GM10266 (cell line): ENCODE measurements around the gene PKMYT1.

Source experiments
- DNase-seq: peaks from one replicate; pipeline ENCODE4 v3.0.0; 2012; ENCODE audit errors: extremely low spot score
- TF ChIP-seq, protein P1 (sequence below): IDR thresholded peaks from 2 replicates; pipeline ENCODE4 v1.5.1; 2012; ENCODE audit warnings: mild to moderate bottlenecking, low read depth; ENCODE audit not compliant: control insufficient read depth, insufficient read depth; ENCODE audit errors: missing control alignments

The PKMYT1 gene

DNA sequence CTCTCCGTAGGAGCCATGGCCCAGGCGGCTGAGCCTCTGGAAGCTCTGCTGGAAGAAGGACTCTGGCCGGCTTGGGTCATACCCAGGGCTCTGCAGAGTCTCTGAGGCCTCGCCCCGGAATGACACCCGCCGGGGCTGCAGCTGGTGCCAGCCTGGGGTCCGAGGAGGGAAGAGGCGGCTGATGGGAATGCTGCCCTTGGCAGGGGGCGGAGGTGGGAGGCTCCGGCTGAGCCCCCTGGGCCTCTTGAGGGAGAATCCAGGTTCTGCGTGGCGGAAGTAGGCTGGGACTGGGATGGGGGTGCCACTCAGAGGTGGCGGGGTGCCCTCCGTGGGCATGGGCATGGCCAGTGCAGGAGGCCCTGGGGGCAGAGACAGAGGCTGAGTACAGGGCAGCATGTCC, 3.6 kb downstream of the PKMYT1 start:
- DNase-seq: no peak
- TF ChIP-seq, protein P1, sequence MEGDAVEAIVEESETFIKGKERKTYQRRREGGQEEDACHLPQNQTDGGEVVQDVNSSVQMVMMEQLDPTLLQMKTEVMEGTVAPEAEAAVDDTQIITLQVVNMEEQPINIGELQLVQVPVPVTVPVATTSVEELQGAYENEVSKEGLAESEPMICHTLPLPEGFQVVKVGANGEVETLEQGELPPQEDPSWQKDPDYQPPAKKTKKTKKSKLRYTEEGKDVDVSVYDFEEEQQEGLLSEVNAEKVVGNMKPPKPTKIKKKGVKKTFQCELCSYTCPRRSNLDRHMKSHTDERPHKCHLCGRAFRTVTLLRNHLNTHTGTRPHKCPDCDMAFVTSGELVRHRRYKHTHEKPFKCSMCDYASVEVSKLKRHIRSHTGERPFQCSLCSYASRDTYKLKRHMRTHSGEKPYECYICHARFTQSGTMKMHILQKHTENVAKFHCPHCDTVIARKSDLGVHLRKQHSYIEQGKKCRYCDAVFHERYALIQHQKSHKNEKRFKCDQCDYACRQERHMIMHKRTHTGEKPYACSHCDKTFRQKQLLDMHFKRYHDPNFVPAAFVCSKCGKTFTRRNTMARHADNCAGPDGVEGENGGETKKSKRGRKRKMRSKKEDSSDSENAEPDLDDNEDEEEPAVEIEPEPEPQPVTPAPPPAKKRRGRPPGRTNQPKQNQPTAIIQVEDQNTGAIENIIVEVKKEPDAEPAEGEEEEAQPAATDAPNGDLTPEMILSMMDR: no peak

DNA sequence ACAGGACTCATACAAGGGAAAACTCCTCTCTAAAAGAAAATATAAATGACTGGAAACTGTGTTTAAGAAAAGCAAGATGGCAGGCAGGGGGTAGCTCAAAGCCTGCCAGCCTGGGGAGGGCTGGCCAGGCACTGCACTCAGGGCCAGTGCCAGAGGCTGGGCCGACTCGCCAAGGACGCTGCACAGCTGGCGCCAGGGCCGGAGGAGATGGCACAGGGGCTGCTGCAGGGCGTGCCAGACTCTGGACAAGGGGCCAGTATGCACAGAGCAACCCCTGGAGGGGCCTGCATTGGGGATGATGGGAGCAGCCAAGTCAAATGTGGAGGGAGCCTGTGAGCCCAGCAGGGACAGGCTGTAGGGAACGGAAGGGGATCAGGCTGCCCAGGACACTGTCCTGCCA, 4.0 kb downstream of the PKMYT1 start:
- DNase-seq: no peak
- TF ChIP-seq, protein P1: no peak

DNA sequence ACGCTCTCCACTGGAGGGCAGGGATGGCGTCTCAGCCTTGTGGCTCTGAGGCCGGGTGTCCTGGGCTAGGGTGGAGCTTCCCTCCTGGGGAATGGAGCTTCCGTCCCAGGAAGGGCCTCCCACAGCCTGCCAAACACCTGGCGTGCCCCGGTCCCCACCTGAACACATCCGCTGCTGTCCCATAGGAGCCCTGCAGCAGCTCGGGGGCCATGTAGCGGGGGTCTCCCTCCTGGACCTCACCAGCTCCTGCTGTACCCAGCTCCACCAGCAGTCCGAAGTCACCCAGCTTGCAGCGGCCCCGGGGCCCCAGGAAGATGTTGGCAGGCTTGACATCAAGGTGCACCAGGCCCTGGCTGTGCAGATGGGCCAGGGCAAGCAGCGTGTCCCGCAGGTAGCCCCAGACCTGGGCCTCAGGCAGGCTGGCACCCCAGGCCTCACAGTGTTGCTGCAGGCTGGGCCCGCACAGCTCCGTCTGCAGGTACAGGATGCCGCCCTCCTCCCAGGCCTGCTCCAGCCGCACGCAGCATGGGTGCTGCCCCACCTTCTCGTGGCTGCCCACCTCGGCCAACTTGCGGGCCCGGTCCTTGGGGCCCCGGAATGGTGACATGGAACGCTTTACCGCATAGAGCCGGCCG, 5.0 kb downstream of the PKMYT1 start:
- DNase-seq: no peak
- TF ChIP-seq, protein P1: no peak

DNA sequence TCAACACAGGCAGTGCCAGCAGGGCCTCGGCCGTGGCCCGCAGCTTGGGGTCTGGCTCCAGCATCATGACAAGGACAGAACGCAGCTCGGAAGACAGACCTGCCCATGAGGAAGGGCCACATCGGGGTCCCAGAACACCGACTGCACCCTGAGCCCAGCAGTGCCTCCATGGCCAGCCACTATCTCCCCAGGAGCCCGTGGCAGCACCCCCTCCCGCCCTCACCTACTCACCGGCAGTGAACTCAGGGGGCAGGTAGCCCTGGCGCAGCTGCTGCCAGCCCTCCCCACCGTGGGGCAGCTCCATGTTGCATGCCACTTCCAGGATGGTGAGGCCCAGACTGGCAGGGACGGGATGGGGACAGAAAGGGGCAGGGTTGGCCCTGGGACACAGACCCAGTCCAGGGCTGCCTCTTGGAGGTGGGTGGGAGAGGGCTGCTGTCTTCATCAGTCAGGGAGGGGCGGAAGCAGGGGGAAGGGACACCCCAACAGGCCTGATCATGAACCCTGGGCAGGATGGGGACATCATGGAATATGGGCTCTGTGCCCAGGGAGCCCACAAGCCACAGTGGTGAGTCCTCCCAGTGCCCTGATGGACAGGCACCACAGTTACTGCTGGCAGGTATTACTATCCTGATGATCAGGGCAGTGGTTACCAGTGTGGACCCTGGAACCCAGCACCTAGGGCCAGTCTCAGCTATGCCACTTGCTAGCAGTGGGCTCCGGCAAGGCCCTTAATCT, 5.8 kb downstream of the PKMYT1 start:
- TF ChIP-seq, protein P1: no peak

DNA sequence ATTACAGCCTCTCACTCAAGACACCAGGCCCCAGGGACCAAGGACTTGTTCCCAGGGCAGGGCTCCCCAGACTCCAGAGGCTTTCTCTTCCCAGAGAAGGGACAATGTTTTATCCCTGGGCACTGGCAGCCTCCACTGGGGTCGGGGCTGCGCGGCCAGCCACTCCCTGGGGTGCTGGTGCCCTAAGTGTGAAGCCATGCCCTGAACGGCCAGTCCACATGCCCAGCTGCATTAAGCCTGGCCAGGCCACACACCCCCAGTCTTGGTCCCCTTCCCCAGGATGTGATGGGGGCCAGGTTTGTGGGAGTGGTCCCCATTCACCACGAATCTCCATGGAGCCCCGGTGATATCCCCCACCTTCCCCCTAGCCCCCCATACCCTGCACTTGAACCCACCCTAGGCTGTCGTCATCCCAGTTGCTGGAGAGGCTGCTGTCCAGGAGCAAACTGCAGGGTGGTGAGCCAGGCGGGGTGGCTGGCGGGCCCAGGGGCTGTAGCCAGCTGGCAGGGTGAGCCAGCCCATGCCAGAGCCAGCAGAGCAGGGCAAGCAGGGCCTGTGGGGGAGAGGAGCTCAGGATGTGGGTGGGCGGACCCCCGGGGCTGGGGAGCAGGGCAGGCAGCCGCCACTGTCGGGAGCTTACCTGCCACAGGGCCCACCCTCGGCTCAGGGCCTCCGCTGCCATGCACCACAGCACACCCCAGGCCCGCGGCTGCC, 6.5 kb downstream of the PKMYT1 start:
- DNase-seq: no peak
- TF ChIP-seq, protein P1: no peak

More for the DNA sequence above, 5.8 kb downstream of the PKMYT1 start:
- DNase-seq: no peak

DNA sequence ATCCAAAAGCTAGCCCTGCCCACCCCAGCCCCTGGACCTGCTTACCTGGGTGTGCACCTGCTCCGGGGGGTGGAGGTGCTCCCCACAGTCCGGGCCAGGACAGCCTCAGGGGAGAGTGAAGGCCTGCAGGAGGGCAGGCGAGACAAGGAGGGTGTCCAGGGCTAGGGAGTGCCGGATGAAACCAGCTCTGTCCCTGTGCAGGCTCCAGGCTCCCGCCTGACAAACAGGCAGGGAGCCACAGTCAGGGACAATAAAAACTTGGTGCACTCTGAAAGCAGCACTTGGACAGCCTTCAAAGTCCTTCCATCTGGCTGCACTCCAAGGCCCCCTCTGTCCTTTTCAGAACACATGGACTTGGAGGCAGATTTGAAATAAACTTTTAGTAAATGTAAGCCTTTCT, 7.2 kb downstream of the PKMYT1 start:
- TF ChIP-seq, protein P1: no peak
- DNase-seq: no peak
